Measurements from ENCODE around the gene PYDC2. TPM values are rescaled to one million over a fixed set of nuclear protein-coding genes. Genes with fewer than 3 reads are reported as not detected.
"Not testable (repeated sequence)": the region's sequence is repeated elsewhere in the genome, so short reads cannot be mapped to it uniquely, and the experiment has no call there.

PYDC2 gene
- total RNA-seq, 4 donors from 2014 or later = not detected

DNA sequence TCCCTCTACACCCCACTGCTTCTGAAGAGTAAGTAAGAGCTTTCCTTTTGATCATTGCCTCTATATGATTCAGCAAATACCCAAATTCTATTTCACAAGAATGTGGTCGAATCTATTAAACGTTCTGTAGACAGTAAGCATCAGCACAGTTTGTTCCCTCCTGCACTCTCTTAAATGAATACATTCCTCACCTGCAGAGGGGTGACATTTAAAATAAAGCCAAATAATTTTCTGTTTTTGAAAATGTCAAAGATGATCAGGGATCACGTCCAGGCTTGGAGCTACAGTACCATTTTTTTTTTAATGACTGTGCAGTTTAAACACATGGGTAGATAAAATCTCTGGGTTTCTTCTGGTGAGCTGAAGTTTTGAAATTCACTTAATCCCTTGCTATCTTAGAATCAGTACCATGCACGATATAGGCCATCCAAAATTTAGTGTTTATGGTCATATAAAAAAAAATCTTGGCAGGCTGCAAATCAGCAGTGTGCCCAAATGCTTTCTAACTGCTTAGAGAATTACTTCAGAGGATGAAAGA lies 12.8 kb downstream of the PYDC2 start:
- in situ Hi-C loops (cut with MboI; ENCODE audit: low pct_ligation_motif_present in 1 of 4, low pct_unique_long_range_greater_than_20kb in 1 of 4, low sequenced_read_pairs in 3 of 4) (no loop called here), intact Hi-C loops (cut with DNase I; ENCODE audit: low total_unique reads) (no loop called here)
- Histone ChIP-seq H3K27ac (no peak overlapping the region), H3K9me3 (no peaks in the 10 kb centered on the region), H3K4me1 (no peaks in the 10 kb centered on the region), H3K27me3 (no peaks in the 10 kb centered on the region), H3K36me3 (no peaks in the 10 kb centered on the region), H3K4me3 (no peak overlapping the region)
- TF ChIP-seq POLR2A (IDR thresholded peaks at IDR 0.05) (no peak), EP300 (IDR thresholded peaks at IDR 0.05; ENCODE audit: low read depth) (no peak), POLR2AphosphoS5 (IDR thresholded peaks at IDR 0.05) (no peak)
- TF ChIP-seq, protein P1, sequence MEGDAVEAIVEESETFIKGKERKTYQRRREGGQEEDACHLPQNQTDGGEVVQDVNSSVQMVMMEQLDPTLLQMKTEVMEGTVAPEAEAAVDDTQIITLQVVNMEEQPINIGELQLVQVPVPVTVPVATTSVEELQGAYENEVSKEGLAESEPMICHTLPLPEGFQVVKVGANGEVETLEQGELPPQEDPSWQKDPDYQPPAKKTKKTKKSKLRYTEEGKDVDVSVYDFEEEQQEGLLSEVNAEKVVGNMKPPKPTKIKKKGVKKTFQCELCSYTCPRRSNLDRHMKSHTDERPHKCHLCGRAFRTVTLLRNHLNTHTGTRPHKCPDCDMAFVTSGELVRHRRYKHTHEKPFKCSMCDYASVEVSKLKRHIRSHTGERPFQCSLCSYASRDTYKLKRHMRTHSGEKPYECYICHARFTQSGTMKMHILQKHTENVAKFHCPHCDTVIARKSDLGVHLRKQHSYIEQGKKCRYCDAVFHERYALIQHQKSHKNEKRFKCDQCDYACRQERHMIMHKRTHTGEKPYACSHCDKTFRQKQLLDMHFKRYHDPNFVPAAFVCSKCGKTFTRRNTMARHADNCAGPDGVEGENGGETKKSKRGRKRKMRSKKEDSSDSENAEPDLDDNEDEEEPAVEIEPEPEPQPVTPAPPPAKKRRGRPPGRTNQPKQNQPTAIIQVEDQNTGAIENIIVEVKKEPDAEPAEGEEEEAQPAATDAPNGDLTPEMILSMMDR (IDR thresholded peaks at IDR 0.05) = no peak
- 52 to 59% methylated on average over 4 of the region's 4 CpGs for WGBS, 2 donors (ENCODE audit: low coverage in 1 of 2)
- DNase-seq = no peak

DNA sequence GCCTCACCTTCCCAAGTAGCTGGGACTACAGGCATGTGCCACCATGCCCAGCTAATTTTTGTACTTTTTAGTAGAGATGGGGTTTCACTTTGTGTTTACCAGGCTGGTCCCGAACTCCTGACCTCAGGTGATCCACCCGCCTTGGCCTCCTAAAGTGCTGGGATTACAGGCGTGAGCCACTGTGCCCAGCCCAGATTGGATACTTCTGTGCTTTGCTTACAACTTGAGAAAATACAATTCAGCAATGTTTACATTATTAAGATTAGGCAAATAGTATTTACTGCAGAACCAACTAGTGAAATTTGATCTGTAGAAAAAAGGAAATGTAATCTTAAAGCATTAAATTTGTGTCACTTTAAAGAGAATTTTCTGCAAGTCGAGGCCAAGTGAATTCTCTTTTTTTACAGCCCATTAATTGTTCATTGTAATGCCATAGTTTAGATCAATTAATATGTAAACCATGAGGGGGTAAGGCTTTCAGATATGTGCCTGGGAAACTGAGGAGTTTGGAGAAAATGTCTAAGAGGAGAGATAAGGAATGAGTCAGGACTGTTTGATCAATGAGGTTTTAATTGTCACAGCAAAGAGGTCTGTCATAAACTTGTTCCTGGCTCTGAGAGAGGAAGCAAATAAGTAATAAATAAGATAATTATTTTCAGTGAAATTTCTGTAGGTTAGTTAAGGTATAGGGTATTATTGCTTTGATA lies 15.3 kb downstream of the PYDC2 start:
- H3K27me3 ChIP-seq = no peaks in the 10 kb centered on the region
- 61 to 69% methylated on average over 3 to 4 of the region's 4 CpGs for WGBS, 2 donors (ENCODE audit: low coverage in 1 of 2)
- no peak for DNase-seq

DNA sequence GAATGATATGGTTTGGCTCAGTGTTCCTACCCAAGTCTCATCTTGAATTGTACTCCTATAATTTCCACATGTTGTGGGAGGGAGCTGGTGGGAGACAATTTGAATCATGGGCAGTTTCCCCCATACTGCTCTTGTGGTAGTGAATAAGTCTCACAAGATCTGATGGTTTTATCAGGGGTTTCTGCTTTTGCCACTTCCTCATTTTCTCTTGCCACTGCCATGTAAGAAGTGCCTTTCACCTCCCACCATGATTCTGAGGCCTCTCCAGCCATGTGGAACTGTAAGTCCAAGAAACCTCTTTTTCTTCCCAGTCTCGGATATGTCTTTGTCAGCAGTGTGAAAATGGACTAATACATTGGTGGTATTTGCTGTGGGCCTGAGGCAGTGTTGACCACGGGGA lies 23.0 kb downstream of the PYDC2 start:
- H3K9me3 ChIP-seq; in situ Hi-C loops (cut with MboI; ENCODE audit: low pct_ligation_motif_present in 1 of 4, low pct_unique_long_range_greater_than_20kb in 1 of 4, low sequenced_read_pairs in 3 of 4); DNase-seq; H3K27ac ChIP-seq; intact Hi-C loops (cut with DNase I; ENCODE audit: low total_unique reads); H3K36me3 ChIP-seq; H3K4me3 ChIP-seq; H3K4me1 ChIP-seq; H3K27me3 ChIP-seq: not testable (repeated sequence)
- 67% methylated on average over 2 of the region's 2 CpGs; no CpG with 5 or more reads in 1 of the 2 donors for WGBS, 2 donors (ENCODE audit: low coverage in 1 of 2)

More for the DNA sequence above, 15.3 kb downstream of the PYDC2 start:
- Histone ChIP-seq H3K9me3 (no peaks in the 10 kb centered on the region), H3K4me3 (no peak overlapping the region), H3K4me1 (no peaks in the 10 kb centered on the region), H3K27ac (no peak overlapping the region), H3K36me3 (no peaks in the 10 kb centered on the region)
- intact Hi-C loops (cut with DNase I; ENCODE audit: low total_unique reads) (no loop called here), in situ Hi-C loops (cut with MboI; ENCODE audit: low pct_ligation_motif_present in 1 of 4, low pct_unique_long_range_greater_than_20kb in 1 of 4, low sequenced_read_pairs in 3 of 4) (no loop called here)
- TF ChIP-seq POLR2A (IDR thresholded peaks at IDR 0.05) (no peak), POLR2AphosphoS5 (IDR thresholded peaks at IDR 0.05) (no peak), EP300 (IDR thresholded peaks at IDR 0.05; ENCODE audit: low read depth) (no peak)
- TF ChIP-seq, protein P1 (IDR thresholded peaks at IDR 0.05) = no peak

DNA sequence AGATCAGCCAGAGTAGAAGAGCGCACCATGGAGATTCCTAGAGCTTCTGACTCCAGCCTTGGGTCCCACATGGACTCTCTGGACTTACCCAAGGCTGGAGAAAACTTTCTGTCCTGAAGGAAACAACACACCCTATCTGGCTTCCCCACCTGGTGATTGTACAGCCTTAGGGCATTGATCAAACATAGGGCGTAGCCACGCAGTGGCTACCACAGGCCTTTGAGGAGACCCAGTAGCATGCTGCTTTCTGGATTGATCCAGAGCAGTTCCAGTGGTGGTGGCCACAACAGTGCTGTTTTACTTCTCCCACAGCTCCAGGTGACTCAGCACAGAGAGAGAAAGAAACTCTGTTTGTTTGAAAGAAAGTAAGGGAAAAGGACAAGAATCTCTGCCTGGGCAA lies 23.5 kb downstream of the PYDC2 start:
- Histone ChIP-seq H3K4me1 (no peaks in the 10 kb centered on the region), H3K36me3 (no peaks in the 10 kb centered on the region), H3K27ac (no peak overlapping the region), H3K9me3 (no peaks in the 10 kb centered on the region), H3K27me3 (no peaks in the 10 kb centered on the region), H3K4me3 (no peak overlapping the region)
- 92 to 100% methylated on average over 1 to 3 of the region's 3 CpGs for WGBS, 2 donors (ENCODE audit: low coverage in 1 of 2)
- no peak for DNase-seq
- TF ChIP-seq EP300 (IDR thresholded peaks at IDR 0.05; ENCODE audit: low read depth) (no peak), POLR2A (IDR thresholded peaks at IDR 0.05) (no peak), POLR2AphosphoS5 (IDR thresholded peaks at IDR 0.05) (no peak)
- TF ChIP-seq, protein P1 (IDR thresholded peaks at IDR 0.05) = no peak
- in situ Hi-C loops (cut with MboI; ENCODE audit: low pct_ligation_motif_present in 1 of 4, low pct_unique_long_range_greater_than_20kb in 1 of 4, low sequenced_read_pairs in 3 of 4) = no loop called here
- intact Hi-C loops (cut with DNase I; ENCODE audit: low total_unique reads) = no loop called here

All from transverse colon (tissue), 4 donors.